GM12892 (cell line): ENCODE results near the gene SPESP1. TPM values are rescaled to one million over a fixed set of nuclear protein-coding genes. Genes with fewer than 3 reads are reported as not detected.

ENCODE experiments used
- DNase-seq: peaks from one replicate; pipeline ENCODE4 v3.0.0; 2011; ENCODE audit not compliant: insufficient read length
- FAIRE-seq: peaks from 2 replicates; lab custom pipeline; 2011; peaks lifted over from hg19 to GRCh38; lab: Jason Lieb, UNC
- POLR2A ChIP-seq: IDR thresholded peaks from 2 replicates; pipeline ENCODE4 v1.6.1; 2011; ENCODE audit warnings: low read depth, low read length, control low read depth
- POLR2AphosphoS5 ChIP-seq: IDR thresholded peaks from 2 replicates; pipeline ENCODE4 v1.6.1; 2011; ENCODE audit warnings: low read depth, low read length, control low read depth
- TAF1 ChIP-seq: IDR thresholded peaks from 2 replicates; pipeline ENCODE4 v1.6.1; 2011; ENCODE audit warnings: low read depth, mild to moderate bottlenecking, control low read depth, low read length, borderline replicate concordance
- polyA plus RNA-seq: library from polyadenylated mRNA; unstranded; fragments of >200 nt; gene quantifications from one replicate; pipeline ENCODE4 v1.2.1, GENCODE V29; 2012; ENCODE audit warnings: missing spikeins, inconsistent platforms; ENCODE audit not compliant: missing spikeins

SPESP1 gene
- polyA plus RNA-seq, result not detected

DNA sequence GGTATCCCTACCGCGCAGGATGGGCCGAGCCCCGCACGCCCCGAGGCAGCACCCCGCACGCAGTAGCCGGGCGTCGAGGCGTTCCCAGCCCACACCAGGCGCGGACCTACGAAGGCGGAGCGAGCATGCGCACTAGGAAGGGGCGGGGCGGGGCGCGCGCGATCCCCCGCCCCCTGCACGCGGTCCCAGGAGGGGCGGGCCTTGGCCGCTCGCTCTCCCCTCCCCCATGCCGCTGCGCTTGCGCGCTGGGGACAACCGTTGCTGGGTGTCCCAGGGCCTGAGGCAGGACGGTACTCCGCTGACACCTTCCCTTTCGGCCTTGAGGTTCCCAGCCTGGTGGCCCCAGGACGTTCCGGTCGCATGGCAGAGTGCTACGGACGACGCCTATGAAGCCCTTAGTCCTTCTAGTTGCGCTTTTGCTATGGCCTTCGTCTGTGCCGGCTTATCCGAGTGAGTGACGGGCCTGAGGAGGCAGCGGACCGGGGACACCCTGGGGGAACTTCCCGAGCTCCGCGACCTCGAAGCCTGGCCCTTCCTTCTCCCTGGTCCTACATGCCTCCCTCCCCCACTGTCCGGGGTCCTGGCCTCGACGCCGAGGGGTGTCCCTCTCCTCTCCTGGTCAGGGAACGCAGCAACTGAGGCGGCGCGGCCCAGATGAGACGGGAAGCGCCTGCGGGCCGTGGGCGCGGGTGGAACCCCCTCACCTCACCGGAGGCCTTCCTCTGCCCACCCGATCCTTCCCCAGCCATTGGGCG lies at the start of gene SPESP1:
TSS of gene SPESP1 (plus strand) at position 258 of the 755 bp plus-strand sequence. CDS start at position 387, 129 bp downstream.
- FAIRE-seq, result no peak
- DNase-seq, result no peak
- no peak for TF ChIP-seq POLR2A
- TF ChIP-seq TAF1, result no peak

DNA sequence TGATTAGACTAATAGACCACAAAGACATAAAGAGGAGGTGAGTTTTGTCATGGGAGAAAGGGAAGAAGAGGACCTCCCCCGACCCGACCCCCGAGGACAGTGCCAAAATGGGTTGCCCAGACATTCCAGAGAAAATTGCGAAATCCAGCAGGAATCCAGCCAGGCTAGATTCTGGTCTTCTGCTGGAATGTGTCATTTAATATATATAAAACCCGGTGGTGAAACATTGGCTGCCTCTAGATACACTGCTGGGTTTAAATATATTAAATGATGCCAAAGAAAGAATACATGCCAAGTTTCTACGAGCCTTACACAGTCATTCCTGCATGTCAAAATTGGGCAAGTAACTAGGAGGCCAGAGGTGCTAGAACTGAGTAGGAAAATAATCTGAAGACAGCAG lies 45.3 kb upstream of the SPESP1 start:
- FAIRE-seq (no peak), DNase-seq (no peak)
- TF ChIP-seq TAF1 (no peak), POLR2AphosphoS5 (no peak), POLR2A (no peak)

DNA sequence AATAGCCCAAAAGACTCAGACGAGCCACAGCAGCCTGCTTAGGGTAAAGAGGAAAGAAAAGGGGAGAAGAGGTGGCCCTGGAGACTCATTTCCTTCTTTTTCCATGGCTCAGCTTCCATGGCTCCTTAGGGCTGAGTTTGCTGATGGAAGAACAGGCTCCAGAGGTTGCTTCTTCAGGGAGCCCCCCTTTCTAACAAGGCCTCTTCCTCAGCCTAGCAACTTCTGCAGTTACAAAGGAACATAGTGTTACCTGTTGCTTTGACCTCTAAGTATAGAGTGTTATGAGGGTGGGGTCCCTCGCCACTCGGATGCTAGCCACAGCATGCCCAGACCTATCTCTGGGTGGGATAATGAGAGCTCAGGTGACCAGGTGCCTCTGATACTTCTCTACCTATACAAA lies 43.2 kb upstream of the SPESP1 start:
- DNase-seq (no peak), FAIRE-seq (no peak)
- TF ChIP-seq TAF1 (no peak), POLR2A (no peak), POLR2AphosphoS5 (no peak)

DNA sequence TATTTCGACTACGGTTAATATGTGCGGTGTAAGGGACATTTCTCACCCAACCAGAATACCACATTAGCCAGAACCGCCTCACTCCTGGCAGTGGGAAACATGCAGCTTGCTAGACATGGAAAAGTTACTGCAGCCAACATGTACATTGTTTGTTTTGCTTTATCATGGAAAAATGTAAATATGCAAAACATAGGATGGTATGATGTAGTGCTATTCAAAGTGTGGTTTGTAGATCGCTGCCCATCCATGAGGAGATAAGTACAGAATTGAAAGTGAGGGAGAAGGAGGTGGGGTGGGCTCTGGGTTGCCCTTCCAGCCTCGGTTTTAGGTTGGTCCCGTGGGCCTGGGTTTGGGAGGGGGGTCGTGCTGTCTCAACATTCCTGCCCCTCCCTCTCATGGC lies 42.5 kb upstream of the SPESP1 start:
- no peak for TF ChIP-seq POLR2A
- no peak for TF ChIP-seq POLR2AphosphoS5
- TF ChIP-seq TAF1, result no peak
- no peak for DNase-seq
- FAIRE-seq, result no peak

DNA sequence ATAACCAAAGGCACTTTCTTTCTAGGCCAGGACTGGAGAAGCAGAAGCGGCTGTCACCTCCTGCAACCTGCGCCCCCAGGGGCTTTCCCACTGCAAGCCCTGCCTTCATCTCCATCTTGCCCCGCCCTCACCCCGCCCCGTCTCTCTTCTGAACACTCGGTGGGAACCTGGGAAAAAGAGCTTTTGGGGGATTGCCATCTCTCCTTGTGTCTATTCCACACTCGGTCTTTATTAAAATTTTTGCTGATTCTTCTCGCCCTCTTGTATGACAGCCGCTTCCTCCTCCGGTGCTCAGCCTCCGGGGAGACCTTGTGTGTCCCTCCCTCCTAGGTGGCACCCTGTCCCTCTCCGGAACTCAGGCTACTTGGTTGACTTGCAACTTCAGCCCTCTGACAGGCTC lies 41.9 kb upstream of the SPESP1 start:
- DNase-seq, result no peak
- FAIRE-seq, result no peak
- no peak for TF ChIP-seq POLR2AphosphoS5
- TF ChIP-seq TAF1, result no peak
- TF ChIP-seq POLR2A, result no peak

DNA sequence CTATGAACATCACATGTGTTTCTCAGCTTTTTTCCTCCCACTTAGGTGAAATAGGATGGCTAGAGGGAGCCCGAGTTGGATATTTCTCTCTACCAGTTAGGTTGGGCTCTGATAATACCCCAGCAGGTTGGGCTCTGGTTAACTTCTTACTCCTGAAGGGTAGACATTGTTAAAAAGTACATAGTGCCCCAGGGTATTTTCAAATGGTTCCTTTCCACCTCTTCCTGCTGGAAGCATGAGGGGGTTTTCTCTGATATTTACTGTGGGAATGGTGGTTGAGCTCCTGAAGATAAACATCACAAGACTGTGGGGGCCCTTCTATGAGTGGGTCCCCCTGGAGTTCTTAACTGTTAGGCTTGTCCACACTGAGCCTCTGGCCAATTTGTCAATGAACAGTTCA lies 36.1 kb upstream of the SPESP1 start:
- no peak for DNase-seq
- no peak for FAIRE-seq
- TF ChIP-seq TAF1 (no peak), POLR2A (no peak), POLR2AphosphoS5 (no peak)

DNA sequence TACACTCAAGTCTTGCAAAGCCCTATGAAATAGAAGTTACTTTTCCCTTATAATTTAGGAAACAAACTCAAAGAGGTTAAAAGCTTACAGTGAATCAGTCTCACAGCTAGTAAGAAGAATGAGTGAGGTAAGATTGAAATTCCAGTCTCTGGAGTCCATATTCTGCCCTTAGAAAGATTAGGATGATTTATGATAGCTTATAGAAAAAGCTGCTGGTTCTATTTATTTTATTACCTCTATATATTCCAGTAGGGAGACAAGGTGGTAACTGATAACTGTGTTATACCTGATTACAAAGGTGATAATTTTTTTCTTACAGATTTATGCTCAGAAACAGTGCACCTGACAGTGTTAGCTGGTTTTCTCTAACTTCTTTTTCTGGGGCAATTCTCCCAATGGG lies 34.1 kb upstream of the SPESP1 start:
- DNase-seq, result no peak
- TF ChIP-seq POLR2A (no peak), TAF1 (no peak), POLR2AphosphoS5 (no peak)
- no peak for FAIRE-seq

DNA sequence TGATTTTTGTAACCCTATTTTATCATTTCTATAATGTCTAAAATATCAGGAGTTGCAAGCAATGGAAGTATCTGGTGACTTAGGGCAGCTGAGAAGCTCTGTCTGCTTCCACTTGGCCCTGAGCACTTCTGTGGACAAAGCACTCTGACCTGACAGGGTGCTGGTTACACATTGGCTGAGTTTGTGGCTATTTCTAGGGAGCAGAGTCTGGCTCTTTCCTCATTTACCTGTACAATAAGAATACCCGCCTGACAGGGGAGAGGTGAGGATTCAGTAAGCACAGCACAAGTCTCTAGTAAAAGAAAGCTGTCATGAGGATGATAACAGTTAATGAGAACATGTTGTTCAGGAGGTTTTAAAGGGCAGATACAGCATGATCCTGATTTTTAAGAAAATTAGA lies 33.3 kb upstream of the SPESP1 start:
- FAIRE-seq (no peak), DNase-seq (no peak)
- TF ChIP-seq POLR2A (no peak), TAF1 (no peak), POLR2AphosphoS5 (no peak)

DNA sequence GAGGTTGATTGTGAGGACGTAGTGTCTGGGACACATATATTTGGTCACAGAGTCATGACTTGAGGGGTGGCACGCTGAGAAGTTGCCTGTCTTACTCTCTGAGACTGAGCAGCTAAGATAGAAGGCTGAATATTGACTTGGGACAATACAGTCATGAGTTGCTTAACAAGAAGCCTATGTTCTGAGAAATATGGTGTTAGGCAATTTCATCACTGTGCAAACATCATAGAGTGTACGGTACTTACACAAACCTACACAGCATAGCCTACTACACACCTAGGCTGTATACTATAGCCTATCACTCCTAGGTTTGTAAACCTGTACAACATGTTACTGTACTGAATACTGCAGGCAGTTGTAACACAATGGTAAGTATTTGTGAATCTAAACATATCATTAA lies 30.3 kb upstream of the SPESP1 start:
- DNase-seq (no peak), FAIRE-seq (no peak)
- no peak for TF ChIP-seq POLR2AphosphoS5
- no peak for TF ChIP-seq TAF1
- TF ChIP-seq POLR2A, result no peak

DNA sequence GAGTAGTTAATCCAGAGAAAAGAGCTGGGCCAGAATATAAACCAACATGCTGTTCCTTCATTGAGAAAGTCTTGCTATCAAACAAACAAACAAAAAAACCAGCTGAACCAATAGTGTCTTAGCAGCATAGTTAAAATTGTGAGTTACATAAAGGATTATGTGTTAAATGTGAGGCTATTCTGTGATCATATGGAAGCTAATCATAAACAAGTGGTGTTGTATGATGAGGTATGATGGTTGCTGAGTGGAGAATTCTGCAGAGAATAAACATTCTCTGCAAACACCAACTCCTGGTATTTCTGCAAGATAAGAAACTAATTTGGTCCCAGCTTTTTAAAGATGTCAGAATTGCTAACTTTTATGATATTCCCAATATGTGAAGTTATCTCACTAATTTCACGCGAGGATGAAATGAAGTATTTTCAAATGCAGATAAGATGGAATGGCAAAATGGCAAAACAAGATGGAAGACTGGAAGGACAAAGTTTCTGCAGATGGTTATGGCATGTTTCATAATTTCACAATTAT lies 22.9 kb upstream of the SPESP1 start:
- FAIRE-seq, result no peak
- DNase-seq, result no peak
- TF ChIP-seq TAF1, result no peak
- no peak for TF ChIP-seq POLR2A
- TF ChIP-seq POLR2AphosphoS5, result no peak

DNA sequence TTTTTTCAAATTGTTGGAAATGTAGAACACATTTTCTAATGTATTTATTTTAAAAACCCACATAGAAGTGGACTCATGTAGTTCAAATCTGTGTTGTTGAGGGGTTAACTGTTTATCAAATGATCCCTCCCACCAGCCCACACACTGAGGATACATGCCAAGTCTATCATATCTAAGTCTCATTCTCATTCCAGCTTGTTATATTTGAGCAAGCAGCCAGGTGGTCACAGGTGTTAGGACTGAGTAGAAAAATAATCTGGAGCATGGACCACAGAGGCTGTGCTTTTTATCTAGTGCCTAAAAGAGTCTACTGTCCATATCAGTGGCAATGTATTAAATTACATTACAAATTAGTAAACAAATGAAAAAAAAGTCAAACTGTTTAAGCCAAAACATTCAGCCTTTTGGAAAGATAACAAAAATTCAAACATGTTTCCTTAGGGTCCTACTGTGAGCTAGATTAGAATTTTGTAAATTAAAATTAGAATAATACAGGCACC lies 20.7 kb upstream of the SPESP1 start:
- TF ChIP-seq POLR2AphosphoS5 (no peak), TAF1 (no peak), POLR2A (no peak)
- no peak for FAIRE-seq
- DNase-seq, result no peak

DNA sequence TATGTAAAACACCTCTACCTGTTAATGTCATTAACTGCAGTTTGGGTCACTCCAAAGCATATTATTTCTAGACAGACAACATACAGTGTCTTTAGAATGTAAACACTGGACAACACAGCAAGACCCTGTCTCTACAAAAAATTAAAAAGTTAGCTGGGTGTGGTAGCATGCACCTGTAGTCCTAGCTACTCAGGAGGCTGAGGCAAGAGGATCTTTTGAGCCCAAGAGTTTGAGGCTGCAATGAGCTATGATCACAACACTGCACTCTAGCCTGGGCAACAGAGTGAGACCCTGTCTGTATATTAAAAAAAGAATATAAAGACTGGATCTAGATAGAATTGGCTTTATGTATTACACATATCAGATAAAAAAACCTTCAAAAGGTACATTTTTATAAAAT lies 20.0 kb upstream of the SPESP1 start:
- no peak for DNase-seq
- FAIRE-seq, result no peak
- TF ChIP-seq POLR2A, result no peak
- no peak for TF ChIP-seq POLR2AphosphoS5
- TF ChIP-seq TAF1, result no peak
